SU-DHL-6 (cell line): Measurements from ENCODE around the gene BOK.

Source experiments
- CTCF ChIP-seq: fragments of 200-600 bp; sonication (generic); IDR thresholded peaks from one replicate; pipeline ENCODE4 v1.5.1; 2017; ENCODE audit warnings: antibody characterized with exemption, mild to moderate bottlenecking, low read length, moderate library complexity; ENCODE audit not compliant: insufficient read depth, poor library complexity, severe bottlenecking
- EZH2phosphoT487 ChIP-seq: fragments of 200-600 bp; sonication (generic), shearing (Covaris generic); conservative IDR thresholded peaks from 2 replicates; pipeline ENCODE4 v1.6.1; 2018; ENCODE audit warnings: mild to moderate bottlenecking, antibody characterized with exemption, low read length, moderate library complexity, mixed read lengths

GRCh38 chr2:241574911-241575623 lies 16.5 kb downstream of the BOK start:
- no peak for TF ChIP-seq CTCF
- no peak for TF ChIP-seq EZH2phosphoT487
